HG03460 (cell line): ENCODE data around the gene DPF3.

Source experiments
- ATAC-seq: cut with Tn5 transposase; IDR thresholded peaks from one replicate; pipeline ENCODE4 v1.9.1; 2021; ENCODE audit not compliant: unreplicated experiment

The DPF3 gene

GRCh38 chr14:72621387-72622065, 272.4 kb downstream of the DPF3 start:
- no peak for ATAC-seq

GRCh38 chr14:72619881-72620280, 274.0 kb downstream of the DPF3 start:
- no peak for ATAC-seq

- ATAC-seq = no peak
Measured at GRCh38 chr14:72619111-72619571, 274.8 kb downstream of the DPF3 start.

GRCh38 chr14:72618424-72618823, 275.5 kb downstream of the DPF3 start:
- no peak for ATAC-seq

GRCh38 chr14:72617391-72618031, 276.4 kb downstream of the DPF3 start:
- no peak for ATAC-seq

- no peak for ATAC-seq
Measured at GRCh38 chr14:72616811-72617210, 277.1 kb downstream of the DPF3 start.

- no peak for ATAC-seq
Measured at GRCh38 chr14:72616294-72616693, 277.6 kb downstream of the DPF3 start.

- no peak for ATAC-seq
Measured at GRCh38 chr14:72615451-72616121, 278.3 kb downstream of the DPF3 start.

GRCh38 chr14:72614891-72615415, 278.9 kb downstream of the DPF3 start:
- no peak for ATAC-seq

GRCh38 chr14:72614365-72614764, 279.5 kb downstream of the DPF3 start:
- ATAC-seq = no peak

- ATAC-seq = no peak
Measured at GRCh38 chr14:72613975-72614319, 280.0 kb downstream of the DPF3 start.

GRCh38 chr14:72613231-72613974, 280.5 kb downstream of the DPF3 start:
- ATAC-seq = no peak

- no peak for ATAC-seq
Measured at GRCh38 chr14:72612041-72612440, 281.9 kb downstream of the DPF3 start.

GRCh38 chr14:72611506-72611905, 282.4 kb downstream of the DPF3 start:
- no peak for ATAC-seq

- ATAC-seq = no peak
Measured at GRCh38 chr14:72610831-72611200, 283.1 kb downstream of the DPF3 start.

- no peak for ATAC-seq
Measured at GRCh38 chr14:72610096-72610830, 283.6 kb downstream of the DPF3 start.

GRCh38 chr14:72609205-72609916, 284.5 kb downstream of the DPF3 start:
- no peak for ATAC-seq

- no peak for ATAC-seq
Measured at GRCh38 chr14:72608391-72609204, 285.3 kb downstream of the DPF3 start.
